ENCODE data around the gene MTX3.

GRCh38 chr5:80031109-80031508 is 40.0 kb upstream of the MTX3 start:
- TF ChIP-seq CTCF (IDR thresholded peaks at IDR 0.05) (no peak), ZFX (IDR thresholded peaks at IDR 0.05; ENCODE audit: borderline replicate concordance) (no peak)
